T1000 (cell line): ENCODE data around the gene DPF3.

Source experiments
- DNase-seq: peaks from one replicate; lab custom pipeline; 2025; ENCODE audit warnings: mixed read lengths; lab: John Stamatoyannopoulos, UW

DPF3 gene

GRCh38 chr14:72599579-72600470 is 294.1 kb downstream of the DPF3 start:
- DNase-seq = no peak

GRCh38 chr14:72598306-72598705 is 295.6 kb downstream of the DPF3 start:
- DNase-seq = no peak

GRCh38 chr14:72597252-72598233 is 296.4 kb downstream of the DPF3 start:
- no peak for DNase-seq

GRCh38 chr14:72595152-72595862 is 298.6 kb downstream of the DPF3 start:
- DNase-seq = no peak

GRCh38 chr14:72594099-72594901 is 299.6 kb downstream of the DPF3 start:
- DNase-seq = no peak

- DNase-seq = no peak
These were observed 302.5 kb downstream of the DPF3 start for GRCh38 chr14:72591391-72591790.

- DNase-seq = no peak
These were observed 303.3 kb downstream of the DPF3 start for GRCh38 chr14:72590577-72590976.

- no peak for DNase-seq
These were observed 304.2 kb downstream of the DPF3 start for GRCh38 chr14:72589652-72590051.

GRCh38 chr14:72588521-72588920 is 305.4 kb downstream of the DPF3 start:
- DNase-seq = no peak

- no peak for DNase-seq
These were observed 310.3 kb downstream of the DPF3 start for GRCh38 chr14:72583316-72584272.

GRCh38 chr14:72582582-72582981 is 311.3 kb downstream of the DPF3 start:
- no peak for DNase-seq

- no peak for DNase-seq
These were observed 315.4 kb downstream of the DPF3 start for GRCh38 chr14:72578514-72578913.

- no peak for DNase-seq
These were observed 316.4 kb downstream of the DPF3 start for GRCh38 chr14:72577521-72577920.

GRCh38 chr14:72576258-72576657 is 317.6 kb downstream of the DPF3 start:
- no peak for DNase-seq

GRCh38 chr14:72574715-72575114 is 319.2 kb downstream of the DPF3 start:
- DNase-seq = no peak

- no peak for DNase-seq
These were observed 320.0 kb downstream of the DPF3 start for GRCh38 chr14:72573725-72574417.
